Esophagus muscularis mucosa (tissue), 4 donors: ENCODE data around the gene P2RX4. TPM values are rescaled to one million over a fixed set of nuclear protein-coding genes. Genes with fewer than 3 reads are reported as not detected.

Experiments used
- DNase-seq: peaks from one replicate; pipeline ENCODE4 v3.0.0-alpha.2; 2017; ENCODE audit errors: extremely low spot score
- H3K27ac ChIP-seq, 4 donors: fragments of 200-600 bp; sonication (generic); replicated peaks in 1 of 4; 1 replicate in 3 of 4; 2 replicates in 1 of 4; pipeline ENCODE4 v1.5.1; 2016 to 2019; ENCODE audit warnings: mild to moderate bottlenecking in 1 of 4
- H3K27me3 ChIP-seq, 4 donors: fragments of 200-600 bp; sonication (generic); one replicate each; pipeline versions ENCODE4 v1.5.1 to v1.6.0; 2016 to 2019
- H3K36me3 ChIP-seq, 4 donors: fragments of 200-600 bp; sonication (generic); one replicate each; pipeline ENCODE4 v1.5.1; 2016 to 2019
- H3K4me1 ChIP-seq, 4 donors: fragments of 200-600 bp; sonication (generic); one replicate each; pipeline ENCODE4 v1.5.1; 2016 to 2019
- H3K4me3 ChIP-seq, 4 donors: fragments of 200-600 bp; sonication (generic); 1 replicate in 2 of 4; 2 replicates in 2 of 4; pipeline ENCODE4 v1.5.1; 2016 to 2019; ENCODE audit warnings: mild to moderate bottlenecking in 4 of 4, moderate library complexity in 1 of 4
- H3K9me3 ChIP-seq, 4 donors: fragments of 200-600 bp; sonication (generic); 1 replicate in 3 of 4; 2 replicates in 1 of 4; pipeline ENCODE4 v1.5.1; 2016 to 2019
- EP300 ChIP-seq: sonication (generic); formaldehyde crosslinking; IDR thresholded peaks from one replicate; pipeline ENCODE4 v1.6.1; 2017; ENCODE audit warnings: antibody characterized with exemption
- POLR2A ChIP-seq: fragments of 450-650 bp; IDR thresholded peaks from one replicate; pipeline ENCODE4 v1.6.1; 2017; ENCODE audit warnings: antibody characterized with exemption, moderate library complexity, mild to moderate bottlenecking, low read depth
- POLR2AphosphoS5 ChIP-seq, 2 donors: sonication (generic); formaldehyde crosslinking; IDR thresholded peaks; one replicate each; pipeline ENCODE4 v1.6.1; 2017; ENCODE audit warnings: antibody characterized with exemption in 2 of 2
- WGBS: methylation state at CpG from one replicate; pipeline ENCODE4 v1.1.5; 2018; 5-methylcytosine and 5-hydroxymethylcytosine counted together
- intact Hi-C: fragments of 100-400 bp; cut with DNase I; formaldehyde crosslinking; loops from one replicate; pipeline ENCODE4 v1.15.1; 2023
- total RNA-seq, 4 donors: library from RNA; depleted of rRNA; stranded (reverse); fragments of >200 nt; gene quantifications; one replicate each; pipeline versions ENCODE4 v1.1.0 to v1.2.1, GENCODE V29; 2016
- TF ChIP-seq, protein P1 (sequence below), 3 experiments: fragments of 200-600 bp in 2 of 3; fragments of 450-650 bp in 1 of 3; sonication (generic) in 2 of 3; IDR thresholded peaks; one replicate each; pipeline ENCODE4 v1.5.1; 2017 to 2019; ENCODE audit warnings: antibody characterized with exemption in 3 of 3, mild to moderate bottlenecking in 2 of 3, moderate library complexity in 1 of 3

The P2RX4 gene
- total RNA-seq, 4 donors from 2014 or later: 26.8 to 41.9 (median 30.8) TPM

DNA sequence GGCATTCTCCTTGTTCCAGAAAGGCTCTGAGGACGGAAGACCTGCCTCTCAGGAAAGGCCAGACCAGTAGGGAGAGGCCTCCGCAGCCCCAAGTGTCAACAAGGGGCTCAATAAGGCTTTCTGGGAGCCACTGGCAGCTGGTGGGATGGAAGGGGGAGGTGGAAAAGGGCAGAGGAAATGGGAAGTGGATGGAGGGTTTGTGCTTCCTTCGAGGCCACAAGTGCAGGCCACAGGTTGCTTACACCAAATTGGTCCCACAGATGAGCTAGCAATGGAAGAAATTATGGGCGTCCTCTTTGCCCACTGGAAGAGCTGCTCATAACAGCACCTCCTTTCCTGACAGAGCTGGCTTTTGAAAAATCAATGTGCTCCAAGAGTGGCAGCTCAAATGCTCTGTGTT, 28.2 kb downstream of the P2RX4 start:
- no peaks in the 10 kb centered on the region for H3K27me3 ChIP-seq
- peaks cover 8 to 53% (median 30%) of the 10 kb centered on the region in 4 donors for H3K36me3 ChIP-seq
- intact Hi-C loops: no loop called here
- H3K4me3 ChIP-seq: no peak overlapping the region
- TF ChIP-seq POLR2A (no peak), POLR2AphosphoS5 (IDR thresholded peaks at IDR 0.05) (no peak), EP300 (no peak)
- TF ChIP-seq, protein P1, sequence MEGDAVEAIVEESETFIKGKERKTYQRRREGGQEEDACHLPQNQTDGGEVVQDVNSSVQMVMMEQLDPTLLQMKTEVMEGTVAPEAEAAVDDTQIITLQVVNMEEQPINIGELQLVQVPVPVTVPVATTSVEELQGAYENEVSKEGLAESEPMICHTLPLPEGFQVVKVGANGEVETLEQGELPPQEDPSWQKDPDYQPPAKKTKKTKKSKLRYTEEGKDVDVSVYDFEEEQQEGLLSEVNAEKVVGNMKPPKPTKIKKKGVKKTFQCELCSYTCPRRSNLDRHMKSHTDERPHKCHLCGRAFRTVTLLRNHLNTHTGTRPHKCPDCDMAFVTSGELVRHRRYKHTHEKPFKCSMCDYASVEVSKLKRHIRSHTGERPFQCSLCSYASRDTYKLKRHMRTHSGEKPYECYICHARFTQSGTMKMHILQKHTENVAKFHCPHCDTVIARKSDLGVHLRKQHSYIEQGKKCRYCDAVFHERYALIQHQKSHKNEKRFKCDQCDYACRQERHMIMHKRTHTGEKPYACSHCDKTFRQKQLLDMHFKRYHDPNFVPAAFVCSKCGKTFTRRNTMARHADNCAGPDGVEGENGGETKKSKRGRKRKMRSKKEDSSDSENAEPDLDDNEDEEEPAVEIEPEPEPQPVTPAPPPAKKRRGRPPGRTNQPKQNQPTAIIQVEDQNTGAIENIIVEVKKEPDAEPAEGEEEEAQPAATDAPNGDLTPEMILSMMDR (IDR thresholded peaks at IDR 0.05): no peak
- no peaks in the 10 kb centered on the region for H3K9me3 ChIP-seq
- H3K27ac ChIP-seq: no peak overlapping the region
- DNase-seq: no peak
- 84% methylated on average over 4 of the region's 4 CpGs for WGBS
- H3K4me1 ChIP-seq: peaks cover 0 to 46% (median 44%) of the 10 kb centered on the region in 4 donors

DNA sequence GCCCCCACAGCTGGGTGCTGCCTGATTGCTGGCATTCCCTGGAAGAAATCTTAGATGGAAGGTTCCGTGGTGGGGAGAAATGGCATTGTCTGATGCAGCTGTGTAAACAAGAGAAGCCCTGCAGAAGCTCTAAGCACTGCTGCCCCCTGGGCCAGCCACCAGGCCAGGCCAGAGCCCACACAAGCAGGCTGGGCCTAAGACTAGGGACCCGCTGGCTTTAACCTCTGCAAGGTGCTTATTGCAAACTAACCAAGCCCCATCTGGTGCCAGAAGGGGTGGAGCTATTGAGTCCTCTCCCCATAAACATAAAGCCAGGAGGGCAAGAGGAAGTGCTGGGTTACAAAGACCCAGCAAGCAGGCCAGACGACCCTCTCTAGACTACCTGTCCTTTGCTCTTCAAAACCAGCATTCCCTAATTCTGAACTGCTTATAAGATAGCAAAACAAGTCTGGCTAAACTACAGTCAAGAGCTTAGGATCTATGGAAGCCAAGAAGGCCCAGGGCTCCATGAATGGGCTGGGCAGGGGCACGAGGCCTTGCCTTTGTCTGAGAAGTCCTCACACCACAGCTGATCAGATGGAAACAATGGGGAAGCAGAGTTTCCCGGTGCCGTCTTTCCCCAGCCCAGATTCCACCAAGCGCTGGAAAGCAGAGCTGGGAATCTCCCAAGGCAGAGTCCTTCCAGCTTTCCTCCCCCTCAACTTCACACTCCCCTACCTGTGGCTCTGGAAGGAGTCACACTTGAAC, 28.8 kb downstream of the P2RX4 start:
- Histone ChIP-seq H3K27me3 (no peaks in the 10 kb centered on the region), H3K4me1 (peaks cover 0 to 46% (median 44%) of the 10 kb centered on the region in 4 donors), H3K4me3 (no peak overlapping the region), H3K27ac (no peak overlapping the region), H3K9me3 (no peaks in the 10 kb centered on the region), H3K36me3 (peaks cover 8 to 53% (median 29%) of the 10 kb centered on the region in 4 donors)
- WGBS: 67% methylated on average over 4 of the region's 7 CpGs
- TF ChIP-seq POLR2A (no peak), POLR2AphosphoS5 (IDR thresholded peaks at IDR 0.05) (no peak), EP300 (no peak)
- TF ChIP-seq, protein P1 (IDR thresholded peaks at IDR 0.05): no peak
- no peak for DNase-seq
- intact Hi-C loops: no loop called here

DNA sequence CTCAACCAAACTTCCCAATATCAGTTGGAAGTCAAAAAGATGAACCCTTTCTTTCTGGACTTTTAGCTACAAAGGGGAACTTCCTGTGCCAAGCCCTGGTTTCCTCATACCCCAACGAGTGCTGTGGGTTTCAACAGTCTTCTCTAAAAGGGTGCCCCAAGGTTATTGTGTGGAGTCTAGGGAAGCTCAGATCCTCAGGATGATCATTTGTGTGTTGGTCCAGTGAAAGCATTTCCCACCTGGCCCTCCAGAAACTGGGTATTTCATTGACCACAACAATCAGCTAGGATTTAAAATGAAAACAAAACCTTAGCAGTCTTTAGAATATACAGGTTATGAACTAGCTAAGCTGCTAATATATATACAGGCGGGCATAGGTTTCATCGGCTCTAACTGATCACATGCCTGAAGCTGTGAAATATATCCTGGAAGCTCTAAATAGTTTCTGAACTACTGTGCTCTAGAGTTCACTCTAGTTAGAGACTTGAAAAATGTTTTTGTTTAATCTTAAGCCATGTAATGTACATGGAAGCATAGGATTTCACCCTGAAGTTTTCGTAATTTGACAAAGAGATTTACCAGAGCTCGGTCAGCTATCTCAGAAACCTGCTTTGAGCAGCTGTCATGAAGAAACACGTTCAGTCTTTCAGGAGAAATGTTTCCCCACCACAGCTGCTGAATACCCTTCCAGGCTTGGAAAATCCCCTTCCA, 29.6 kb downstream of the P2RX4 start:
- no peaks in the 10 kb centered on the region for H3K27me3 ChIP-seq
- intact Hi-C loops: no loop called here

DNA sequence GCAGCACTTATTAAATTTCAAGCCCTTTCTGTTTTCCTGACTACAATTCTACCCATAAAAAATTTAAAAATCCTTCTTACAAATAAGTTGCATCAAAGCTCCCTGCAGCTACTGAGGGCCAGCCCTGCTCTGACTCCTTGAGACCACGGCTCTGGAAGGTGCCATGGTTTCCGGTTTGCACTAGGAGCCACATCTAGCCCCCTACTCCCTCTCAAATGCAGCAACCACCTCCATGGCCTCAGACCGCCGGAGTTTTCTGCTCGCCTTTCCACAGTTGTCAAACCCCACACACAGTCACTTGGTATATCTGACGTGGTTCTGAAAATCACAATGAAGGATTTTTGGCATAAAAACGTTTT, 30.1 kb downstream of the P2RX4 start:
- TF ChIP-seq, protein P1 (IDR thresholded peaks at IDR 0.05): no peak
- TF ChIP-seq EP300: no peak
- H3K36me3 ChIP-seq: peaks cover 17 to 61% (median 37%) of the 10 kb centered on the region in 4 donors
- WGBS: 58% methylated on average over 7 of the region's 7 CpGs

More for the DNA sequence above, 29.6 kb downstream of the P2RX4 start:
- Histone ChIP-seq H3K9me3 (no peaks in the 10 kb centered on the region), H3K4me3 (no peak overlapping the region), H3K4me1 (peaks cover 0 to 46% (median 44%) of the 10 kb centered on the region in 4 donors), H3K27ac (peak overlapping the region in 1 of 4 donors; percentile 67), H3K36me3 (peaks cover 12 to 55% (median 34%) of the 10 kb centered on the region in 4 donors)
- TF ChIP-seq EP300 (no peak), POLR2AphosphoS5 (IDR thresholded peaks at IDR 0.05) (no peak), POLR2A (no peak)
- TF ChIP-seq, protein P1 (IDR thresholded peaks at IDR 0.05): no peak
- 54% methylated on average over 6 of the region's 6 CpGs for WGBS
- DNase-seq: no peak

More for the DNA sequence above, 30.1 kb downstream of the P2RX4 start:
- Histone ChIP-seq H3K9me3 (no peaks in the 10 kb centered on the region), H3K4me3 (peak overlapping the region in 3 of 4 donors; percentile 36 to 42 (median 36)), H3K4me1 (peaks cover 0 to 46% (median 44%) of the 10 kb centered on the region in 4 donors), H3K27me3 (no peaks in the 10 kb centered on the region), H3K27ac (peak overlapping the region in 1 of 4 donors; percentile 67)
- intact Hi-C loops: no loop called here
- DNase-seq: no peak
